MCF 10A (cell line): ENCODE measurements around the gene DNAH5. TPM values are rescaled to one million over a fixed set of nuclear protein-coding genes. Genes with fewer than 3 reads are reported as not detected.

Experiments used
- BruUV-seq: library from RNA; stranded (reverse); fragments of 400-500 nt; replicated peaks from 2 replicates; lab custom pipeline; 2021; lab: Mats Ljungman, UMichigan
- CTCF ChIA-PET: fragments of 300-600 bp; sonication (Branson Sonifier 250); formaldehyde crosslinking; extraction: SDS; loops from one replicate; lab custom pipeline; 2021; ENCODE audit warnings: antibody characterized with exemption, inconsistent platforms; lab: Yijun Ruan, JAX
- POLR2A ChIA-PET: fragments of 300-600, 350-650 bp; sonication (Branson Sonifier 250); formaldehyde crosslinking; extraction: SDS; loops from one replicate; lab custom pipeline; 2020; ENCODE audit warnings: antibody characterized with exemption, inconsistent platforms; lab: Yijun Ruan, JAX
- DNase-seq: peaks from one replicate; pipeline ENCODE4 v3.0.0-alpha.2; 2018; ENCODE audit not compliant: unreplicated experiment
- H3K27ac Mint-ChIP-seq: one replicate; pipeline ENCODE4 v1.8.0; 2022; ENCODE audit warnings: mild to moderate bottlenecking, low read depth, mixed read lengths; ENCODE audit not compliant: unreplicated experiment
- H3K27me3 Mint-ChIP-seq: one replicate; pipeline ENCODE4 v1.8.0; 2022; ENCODE audit warnings: mixed read lengths; ENCODE audit not compliant: insufficient read depth, unreplicated experiment
- H3K36me3 Mint-ChIP-seq: one replicate; pipeline ENCODE4 v1.8.0; 2022; ENCODE audit warnings: mild to moderate bottlenecking, moderate library complexity, mixed read lengths; ENCODE audit not compliant: insufficient read depth, unreplicated experiment
- H3K4me1 Mint-ChIP-seq: one replicate; pipeline ENCODE4 v1.8.0; 2022; ENCODE audit warnings: mixed read lengths; ENCODE audit not compliant: insufficient read depth, unreplicated experiment
- H3K4me3 Mint-ChIP-seq: one replicate; pipeline ENCODE4 v1.8.0; 2022; ENCODE audit warnings: mild to moderate bottlenecking, moderate library complexity, mixed read lengths; ENCODE audit not compliant: unreplicated experiment
- H3K9me3 Mint-ChIP-seq: one replicate; pipeline ENCODE4 v1.8.0; 2022; ENCODE audit warnings: mixed read lengths; ENCODE audit not compliant: unreplicated experiment
- intact Hi-C: fragments of 100-400 bp; cut with micrococcal nuclease; formaldehyde crosslinking; loops from 2 replicates; pipeline ENCODE4 v1.14.1; 2022
- total RNA-seq: library from RNA; stranded (reverse); gene quantifications from 2 replicates; pipeline ENCODE4 v1.2.3, GENCODE V29; 2022
- TF ChIP-seq, protein P1 (sequence below): fragments of 200-600 bp; IDR thresholded peaks from one replicate; pipeline ENCODE4 v1.8.0; 2022; ENCODE audit warnings: antibody characterized with exemption, mild to moderate bottlenecking; ENCODE audit not compliant: unreplicated experiment

The DNAH5 gene
- total RNA-seq, 1 experiment from 2014 or later = 0.05 TPM

DNA sequence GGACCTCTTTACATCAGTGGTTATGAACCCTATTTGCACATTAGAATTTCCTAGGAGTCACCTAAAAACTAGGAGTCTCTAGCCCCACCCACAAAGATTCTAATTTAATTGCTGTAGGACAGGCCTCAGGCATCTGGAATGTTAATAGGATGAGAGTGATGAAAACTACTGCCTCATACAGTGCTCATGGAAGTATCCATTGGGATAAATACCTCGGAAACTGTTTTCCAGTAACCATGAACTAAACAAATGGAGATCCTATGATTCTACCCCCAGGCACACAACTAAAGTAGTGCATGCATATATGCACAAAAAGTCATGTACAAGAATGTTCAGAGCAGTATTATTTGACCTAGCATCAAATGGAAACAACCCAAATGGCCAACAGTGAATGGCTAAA, 286.3 kb downstream of the DNAH5 start:
- ChIA-PET POLR2A (no interaction called here), CTCF (no interaction called here)
- DNase-seq = no peak
- intact Hi-C loops = no loop called here
- H3K9me3 Mint-ChIP-seq = peaks cover 6% of the 10 kb centered on the region
- no TSS peak for BruUV-seq
- H3K27me3 Mint-ChIP-seq = no peaks in the 10 kb centered on the region
- H3K4me3 Mint-ChIP-seq = no peak overlapping the region
- no peaks in the 10 kb centered on the region for H3K36me3 Mint-ChIP-seq
- peaks cover 26% of the 10 kb centered on the region for H3K4me1 Mint-ChIP-seq
- TF ChIP-seq, protein P1, sequence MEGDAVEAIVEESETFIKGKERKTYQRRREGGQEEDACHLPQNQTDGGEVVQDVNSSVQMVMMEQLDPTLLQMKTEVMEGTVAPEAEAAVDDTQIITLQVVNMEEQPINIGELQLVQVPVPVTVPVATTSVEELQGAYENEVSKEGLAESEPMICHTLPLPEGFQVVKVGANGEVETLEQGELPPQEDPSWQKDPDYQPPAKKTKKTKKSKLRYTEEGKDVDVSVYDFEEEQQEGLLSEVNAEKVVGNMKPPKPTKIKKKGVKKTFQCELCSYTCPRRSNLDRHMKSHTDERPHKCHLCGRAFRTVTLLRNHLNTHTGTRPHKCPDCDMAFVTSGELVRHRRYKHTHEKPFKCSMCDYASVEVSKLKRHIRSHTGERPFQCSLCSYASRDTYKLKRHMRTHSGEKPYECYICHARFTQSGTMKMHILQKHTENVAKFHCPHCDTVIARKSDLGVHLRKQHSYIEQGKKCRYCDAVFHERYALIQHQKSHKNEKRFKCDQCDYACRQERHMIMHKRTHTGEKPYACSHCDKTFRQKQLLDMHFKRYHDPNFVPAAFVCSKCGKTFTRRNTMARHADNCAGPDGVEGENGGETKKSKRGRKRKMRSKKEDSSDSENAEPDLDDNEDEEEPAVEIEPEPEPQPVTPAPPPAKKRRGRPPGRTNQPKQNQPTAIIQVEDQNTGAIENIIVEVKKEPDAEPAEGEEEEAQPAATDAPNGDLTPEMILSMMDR = no peak
- no peak overlapping the region for H3K27ac Mint-ChIP-seq

DNA sequence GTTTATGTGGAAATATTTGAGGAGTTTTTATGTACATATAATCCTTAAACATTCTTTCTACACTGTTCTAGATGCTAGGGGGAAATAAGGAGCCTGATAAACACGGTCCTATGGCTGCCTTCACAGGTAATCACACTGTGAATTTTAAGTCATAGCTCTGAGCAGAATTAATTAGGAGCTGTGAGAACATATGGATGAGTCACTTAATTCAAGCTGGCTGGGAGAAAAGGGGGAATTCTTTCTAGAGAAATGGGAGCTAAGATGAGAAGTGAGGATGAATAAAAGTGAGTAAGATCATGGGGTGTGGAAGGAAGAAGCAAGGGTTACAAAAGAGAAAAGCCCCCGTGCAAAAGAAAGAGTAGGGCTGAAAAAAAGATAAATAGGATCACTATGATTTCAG, 290.8 kb downstream of the DNAH5 start:
- POLR2A ChIA-PET = no interaction called here
- peak; percentile 14 for DNase-seq
- CTCF ChIA-PET = interaction anchor here (0.6 to 1.2 kb wide), 4 partner anchors 9 to 71 kb away, joined by 3 to 6 read pairs (median 4); no protein-coding TSS in a partner anchor
- Mint-ChIP-seq H3K27ac (no peak overlapping the region), H3K4me3 (no peak overlapping the region), H3K36me3 (no peaks in the 10 kb centered on the region), H3K9me3 (peaks cover 6% of the 10 kb centered on the region), H3K27me3 (no peaks in the 10 kb centered on the region), H3K4me1 (peaks cover 13% of the 10 kb centered on the region)
- intact Hi-C loops = no loop called here
- BruUV-seq = no TSS peak
- TF ChIP-seq, protein P1 = no peak

DNA sequence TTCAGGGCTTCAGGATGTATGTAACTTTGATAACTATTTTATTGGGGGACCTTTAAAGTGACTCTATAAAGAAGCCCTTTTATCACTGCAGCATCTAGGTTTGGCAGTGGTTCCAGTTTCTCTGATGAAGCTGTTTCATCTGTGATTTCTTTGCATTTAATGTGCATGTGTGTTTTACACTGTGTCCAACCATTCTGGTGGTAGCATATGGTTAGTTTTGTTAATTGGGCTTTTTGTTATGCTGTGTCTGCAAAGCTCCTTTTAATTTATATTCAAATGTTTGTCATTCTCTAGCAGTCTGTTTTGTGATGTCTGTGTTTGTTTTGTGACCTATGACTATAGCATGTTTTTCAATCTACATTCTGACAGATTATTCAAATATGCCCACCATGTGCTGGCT, 294.8 kb downstream of the DNAH5 start:
- DNase-seq = no peak
- Mint-ChIP-seq H3K4me3 (no peak overlapping the region), H3K36me3 (no peaks in the 10 kb centered on the region), H3K4me1 (peaks cover 6% of the 10 kb centered on the region), H3K27me3 (no peaks in the 10 kb centered on the region), H3K9me3 (peaks cover 3% of the 10 kb centered on the region), H3K27ac (no peak overlapping the region)
- ChIA-PET CTCF (no interaction called here), POLR2A (interaction anchor here (0.6 kb wide), 1 partner anchor 790 kb away, joined by 5 read pairs; no protein-coding TSS in a partner anchor)
- TF ChIP-seq, protein P1 = no peak
- BruUV-seq = no TSS peak
- intact Hi-C loops = no loop called here

DNA sequence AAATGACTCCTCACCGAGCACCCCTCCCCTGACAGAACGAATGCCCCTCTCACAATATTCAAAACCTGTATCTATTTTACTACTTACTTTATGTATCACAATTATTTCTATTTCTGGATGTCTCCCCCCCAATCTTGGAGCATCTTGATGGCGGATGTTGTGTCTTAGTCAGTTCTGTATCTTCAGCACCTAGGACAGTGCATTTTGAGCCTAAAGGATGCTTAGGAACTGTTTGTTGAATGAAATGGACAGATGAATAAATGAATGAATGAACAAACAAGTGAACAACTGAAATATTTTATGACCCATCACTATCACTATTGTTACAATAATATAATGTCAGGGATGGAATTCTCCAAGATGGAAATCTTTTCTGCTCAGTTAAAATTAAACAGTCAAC, 295.7 kb downstream of the DNAH5 start:
- Mint-ChIP-seq H3K27ac (no peak overlapping the region), H3K9me3 (no peaks in the 10 kb centered on the region), H3K36me3 (no peaks in the 10 kb centered on the region), H3K27me3 (no peaks in the 10 kb centered on the region), H3K4me1 (peaks cover 4% of the 10 kb centered on the region), H3K4me3 (no peak overlapping the region)
- no TSS peak for BruUV-seq
- DNase-seq = peak; percentile 20
- intact Hi-C loops = no loop called here
- TF ChIP-seq, protein P1 = no peak
- ChIA-PET CTCF (no interaction called here), POLR2A (no interaction called here)
